Chondrocyte (in vitro differentiated cells): ENCODE measurements around the gene EFCAB10. TPM values are rescaled to one million over a fixed set of nuclear protein-coding genes. Genes with fewer than 3 reads are reported as not detected.
A peak's percentile ranks its signal among the peaks of the same experiment; 100 is the strongest.
"Not testable (repeated sequence)": the region's sequence is repeated elsewhere in the genome, so short reads cannot be mapped to it uniquely, and the experiment has no call there.

Experiments used
- DNase-seq: peaks from one replicate; pipeline ENCODE4 v3.0.0; 2021; ENCODE audit warnings: mixed read lengths, low spot score
- H3K27ac Mint-ChIP-seq: one replicate; pipeline ENCODE4 v1.8.0; 2021; ENCODE audit warnings: mild to moderate bottlenecking, moderate library complexity, mixed read lengths; ENCODE audit not compliant: unreplicated experiment
- H3K27me3 Mint-ChIP-seq: 2 replicates; pipeline ENCODE4 v1.8.0; 2021; ENCODE audit warnings: low read depth, mixed read lengths
- H3K36me3 Mint-ChIP-seq: 2 replicates; pipeline ENCODE4 v1.8.0; 2021; ENCODE audit warnings: low read depth, mixed read lengths
- H3K4me1 Mint-ChIP-seq: 2 replicates; pipeline ENCODE4 v1.8.0; 2021; ENCODE audit warnings: low read depth, mild to moderate bottlenecking, mixed read lengths
- H3K4me3 Mint-ChIP-seq: one replicate; pipeline ENCODE4 v1.8.0; 2021; ENCODE audit warnings: mild to moderate bottlenecking, moderate library complexity, mixed read lengths; ENCODE audit not compliant: unreplicated experiment
- H3K9me3 Mint-ChIP-seq: 2 replicates; pipeline ENCODE4 v1.8.0; 2021; ENCODE audit warnings: low read depth, mixed read lengths
- CTCF ChIP-seq: fragments of 200-600 bp; sonication (generic); IDR thresholded peaks from 2 replicates; pipeline ENCODE4 v1.5.0; 2021; ENCODE audit warnings: antibody characterized with exemption, mild to moderate bottlenecking, moderate library complexity
- total RNA-seq: library from RNA; stranded (reverse); gene quantifications from 3 replicates; pipeline ENCODE4 v1.2.1, GENCODE V29; 2021

EFCAB10 gene
- total RNA-seq, 1 donor from 2014 or later, result not detected

- Mint-ChIP-seq H3K36me3 (peaks cover 3% of the 10 kb centered on the region), H3K27ac (peak overlapping the region; percentile 97), H3K4me1 (peaks cover 18% of the 10 kb centered on the region), H3K9me3 (no peaks in the 10 kb centered on the region), H3K27me3 (no peaks in the 10 kb centered on the region), H3K4me3 (peak overlapping the region; percentile 96)
- TF ChIP-seq CTCF, result no peak
- DNase-seq, result no peak
These were observed 60.1 kb downstream of the EFCAB10 start for GRCh38 chr7:105521027-105521716.

- not testable (repeated sequence) for H3K27ac Mint-ChIP-seq, H3K27me3 Mint-ChIP-seq, H3K9me3 Mint-ChIP-seq, H3K36me3 Mint-ChIP-seq, H3K4me3 Mint-ChIP-seq
- H3K4me1 Mint-ChIP-seq, result peaks cover 18% of the 10 kb centered on the region
- DNase-seq, result peak; percentile 37
These were observed 60.7 kb downstream of the EFCAB10 start for GRCh38 chr7:105520620-105521019.

GRCh38 chr7:105519353-105519752 is 61.9 kb downstream of the EFCAB10 start:
- Mint-ChIP-seq H3K9me3 (no peaks in the 10 kb centered on the region), H3K36me3 (peaks cover 3% of the 10 kb centered on the region), H3K4me1 (peaks cover 23% of the 10 kb centered on the region), H3K4me3 (no peak overlapping the region), H3K27ac (no peak overlapping the region), H3K27me3 (no peaks in the 10 kb centered on the region)
- TF ChIP-seq CTCF, result no peak
- DNase-seq, result no peak

- H3K4me3 Mint-ChIP-seq, H3K9me3 Mint-ChIP-seq, DNase-seq, H3K36me3 Mint-ChIP-seq, H3K27ac Mint-ChIP-seq, H3K27me3 Mint-ChIP-seq: not testable (repeated sequence)
- peaks cover 23% of the 10 kb centered on the region for H3K4me1 Mint-ChIP-seq
These were observed 65.7 kb downstream of the EFCAB10 start for GRCh38 chr7:105515610-105516009.

Other genes starting within 250 kb of the EFCAB10 start
- 56.0 to 58.6 TPM (median 58.5 TPM) in 3 replicates for gene SRPK2, start 192.6 kb downstream of the EFCAB10 start, total RNA-seq
- gene PUS7, start 59.2 kb downstream of the EFCAB10 start, total RNA-seq, result 15.2 to 18.5 TPM (median 16.2 TPM) in 3 replicates
- 18.0 to 26.8 TPM (median 19.7 TPM) in 3 replicates for gene RINT1, start 49.3 kb downstream of the EFCAB10 start, total RNA-seq